NCI-H82 treated with DMSO at 0.1 percent for 48 hours (cell line): ENCODE data around the gene PCDHGA1.
"Not testable (repeated sequence)": the region's sequence is repeated elsewhere in the genome, so short reads cannot be mapped to it uniquely, and the experiment has no call there.

Experiments used
- DNase-seq: peaks from one replicate; lab custom pipeline; 2025; ENCODE audit not compliant: unreplicated experiment; lab: John Stamatoyannopoulos, UW

PCDHGA1 gene

GRCh38 chr5:141409598-141410306, 79.4 kb downstream of the PCDHGA1 start:
- no peak for DNase-seq

DNA sequence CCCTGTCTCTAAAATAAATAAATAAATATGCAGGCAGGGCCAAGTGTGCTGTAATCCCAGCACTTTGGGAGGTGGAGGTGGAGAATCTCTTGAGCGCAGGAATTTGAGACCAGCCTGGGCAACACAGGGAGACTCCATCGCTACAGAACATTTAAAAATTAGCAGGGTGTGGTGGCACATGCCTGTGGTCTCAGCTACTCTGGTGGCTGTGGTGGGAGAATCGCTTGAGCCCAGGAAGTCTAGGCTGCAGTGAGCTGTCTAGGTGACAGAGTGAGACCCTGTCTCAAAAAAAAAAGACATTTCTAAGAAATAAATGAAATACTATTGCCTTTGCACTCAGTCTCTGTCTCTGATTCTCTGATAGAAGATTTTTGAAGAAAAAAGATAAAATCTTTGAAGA, 81.3 kb downstream of the PCDHGA1 start:
- DNase-seq: no peak

- DNase-seq: no peak
These were observed 82.7 kb downstream of the PCDHGA1 start, which contains the start of gene PCDHGA10 for GRCh38 chr5:141412854-141413539. Gene PCDHGA10 (plus strand): TSS chr5:141412987. CDS start chr5:141413176, 189 bp downstream.

GRCh38 chr5:141413540-141414069, 83.3 kb downstream of the PCDHGA1 start:
- no peak for DNase-seq

- DNase-seq: not testable (repeated sequence)
These were observed 84.4 kb downstream of the PCDHGA1 start for GRCh38 chr5:141414548-141415274.

DNA sequence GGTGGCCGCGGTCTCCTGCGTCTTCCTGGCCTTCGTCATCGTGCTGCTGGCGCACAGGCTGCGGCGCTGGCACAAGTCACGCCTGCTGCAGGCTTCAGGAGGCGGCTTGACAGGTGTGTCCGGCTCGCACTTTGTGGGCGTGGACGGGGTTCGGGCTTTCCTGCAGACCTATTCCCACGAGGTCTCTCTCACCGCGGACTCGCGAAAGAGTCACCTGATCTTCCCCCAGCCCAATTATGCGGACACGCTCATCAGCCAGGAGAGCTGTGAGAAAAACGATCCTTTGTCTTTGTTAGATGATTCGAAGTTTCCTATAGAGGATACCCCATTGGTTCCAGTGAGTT, 84.9 kb downstream of the PCDHGA1 start:
- DNase-seq: not testable (repeated sequence)

GRCh38 chr5:141417494-141418172, 87.3 kb downstream of the PCDHGA1 start, which contains the start of gene PCDHGB7:
Gene PCDHGB7 (plus strand): TSS chr5:141417677. CDS start chr5:141417860, 183 bp downstream.
- not testable (repeated sequence) for DNase-seq

DNA sequence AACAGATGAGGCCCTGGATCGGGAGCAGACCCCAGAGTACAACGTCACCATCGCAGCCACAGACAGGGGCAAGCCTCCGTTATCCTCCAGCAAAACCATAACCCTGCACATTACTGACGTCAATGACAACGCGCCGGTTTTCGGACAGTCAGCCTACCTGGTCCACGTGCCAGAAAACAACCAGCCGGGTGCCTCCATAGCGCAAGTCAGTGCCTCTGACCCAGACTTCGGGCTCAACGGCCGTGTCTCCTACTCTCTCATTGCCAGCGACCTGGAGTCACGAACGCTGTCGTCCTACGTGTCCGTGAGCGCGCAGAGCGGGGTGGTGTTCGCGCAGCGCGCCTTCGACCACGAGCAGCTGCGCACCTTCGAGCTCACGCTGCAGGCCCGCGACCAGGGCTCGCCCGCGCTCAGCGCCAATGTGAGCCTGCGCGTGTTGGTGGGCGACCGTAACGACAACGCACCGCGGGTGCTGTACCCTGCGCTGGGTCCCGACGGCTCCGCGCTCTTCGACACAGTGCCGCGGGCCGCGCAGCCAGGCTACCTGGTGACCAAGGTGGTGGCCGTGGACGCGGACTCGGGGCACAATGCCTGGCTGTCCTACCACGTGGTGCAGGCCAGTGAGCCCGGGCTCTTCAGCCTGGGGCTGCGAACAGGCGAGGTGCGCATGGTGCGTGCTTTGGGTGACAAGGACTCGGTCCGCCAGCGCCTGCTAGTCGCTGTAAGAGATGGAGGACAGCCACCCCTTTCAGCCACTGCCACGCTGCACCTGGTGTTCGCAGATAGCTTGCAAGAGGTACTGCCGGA, 89.0 kb downstream of the PCDHGA1 start:
- DNase-seq: no peak

DNA sequence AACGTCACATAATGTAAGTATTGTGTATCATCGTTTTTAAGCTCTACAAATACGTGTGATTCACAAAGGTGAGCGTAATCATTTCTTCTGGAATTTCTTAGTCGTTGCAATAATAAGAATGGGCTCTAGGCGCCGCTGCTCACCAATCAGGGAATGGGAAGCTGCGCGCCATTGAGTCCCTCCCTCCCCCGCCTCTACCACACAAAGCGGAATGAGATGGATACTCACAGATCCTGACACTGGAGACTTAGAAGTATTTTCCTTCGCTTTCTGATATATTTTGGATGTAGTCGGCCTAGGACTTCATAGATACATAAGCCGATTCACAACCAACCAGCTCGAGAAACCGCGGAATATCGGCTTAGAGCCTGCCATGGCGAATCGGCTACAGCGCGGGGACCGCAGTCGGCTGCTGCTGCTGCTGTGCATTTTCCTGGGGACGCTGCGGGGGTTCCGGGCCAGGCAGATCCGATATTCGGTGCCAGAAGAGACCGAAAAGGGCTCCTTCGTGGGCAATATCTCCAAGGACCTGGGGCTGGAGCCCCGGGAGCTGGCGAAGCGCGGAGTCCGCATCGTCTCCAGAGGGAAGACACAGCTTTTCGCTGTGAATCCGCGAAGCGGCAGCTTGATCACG, 90.7 kb downstream of the PCDHGA1 start, which contains the start of gene PCDHGA11:
PCDHGA11 (plus strand) TSS at position 197 of the 634 bp plus-strand sequence; CDS start at position 374, 177 bp downstream.
- DNase-seq: no peak

DNA sequence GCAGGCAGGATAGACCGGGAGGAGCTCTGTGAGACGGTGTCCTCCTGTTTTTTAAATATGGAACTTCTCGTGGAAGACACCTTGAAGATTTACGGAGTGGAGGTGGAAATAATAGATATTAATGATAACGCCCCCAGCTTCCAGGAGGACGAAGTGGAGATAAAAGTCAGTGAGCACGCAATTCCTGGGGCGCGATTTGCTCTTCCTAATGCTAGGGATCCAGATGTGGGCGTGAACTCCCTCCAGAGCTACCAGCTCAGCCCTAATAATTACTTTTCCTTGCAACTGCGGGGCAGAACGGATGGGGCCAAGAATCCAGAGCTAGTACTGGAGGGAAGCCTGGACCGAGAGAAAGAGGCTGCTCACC, 91.2 kb downstream of the PCDHGA1 start:
- no peak for DNase-seq

DNA sequence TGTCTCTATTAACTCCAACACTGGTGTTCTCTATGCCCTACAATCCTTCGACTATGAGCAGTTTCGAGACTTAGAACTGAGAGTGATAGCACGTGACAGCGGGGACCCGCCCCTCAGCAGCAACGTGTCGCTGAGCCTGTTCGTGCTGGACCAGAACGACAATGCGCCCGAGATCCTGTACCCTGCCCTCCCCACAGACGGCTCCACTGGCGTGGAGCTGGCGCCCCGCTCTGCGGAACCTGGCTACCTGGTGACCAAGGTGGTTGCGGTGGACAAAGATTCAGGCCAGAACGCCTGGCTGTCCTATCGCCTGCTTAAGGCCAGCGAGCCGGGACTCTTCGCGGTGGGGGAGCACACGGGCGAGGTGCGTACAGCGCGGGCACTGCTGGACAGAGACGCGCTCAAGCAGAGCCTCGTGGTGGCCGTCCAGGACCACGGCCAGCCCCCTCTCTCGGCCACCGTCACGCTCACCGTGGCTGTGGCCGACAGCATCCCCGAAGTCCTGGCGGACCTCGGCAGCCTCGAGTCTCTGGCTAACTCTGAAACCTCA, 92.5 kb downstream of the PCDHGA1 start:
- DNase-seq: no peak

DNA sequence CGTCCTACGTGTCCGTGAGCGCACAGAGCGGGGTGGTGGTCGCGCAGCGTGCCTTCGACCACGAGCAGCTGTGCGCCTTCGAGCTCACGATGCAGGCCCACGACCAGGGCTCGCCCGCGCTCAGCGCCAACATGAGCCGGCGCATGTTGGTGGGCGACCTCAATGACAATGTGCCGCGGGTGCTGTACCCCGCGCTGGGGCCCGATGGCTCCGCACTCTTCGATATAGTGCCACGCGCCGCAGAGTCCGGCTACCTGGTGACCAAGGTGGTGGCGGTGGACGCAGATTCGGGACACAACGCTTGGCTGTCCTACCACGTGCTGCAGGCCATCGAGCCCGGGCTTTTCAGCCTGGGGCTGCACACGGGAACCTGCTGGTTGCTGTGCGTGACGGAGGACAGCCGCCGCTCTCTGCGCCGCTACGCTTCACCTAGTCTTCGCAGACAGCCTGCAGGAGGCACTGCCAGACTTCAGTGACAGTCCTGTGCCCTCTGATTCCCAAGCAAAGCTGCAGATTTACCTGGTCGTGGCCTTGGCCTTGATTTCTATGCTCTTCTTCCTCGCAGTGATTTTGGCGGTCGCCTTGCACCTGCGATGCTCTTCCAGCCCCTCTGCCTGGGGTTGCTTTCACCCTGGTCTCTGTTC, 97.6 kb downstream of the PCDHGA1 start:
- DNase-seq: no peak

DNA sequence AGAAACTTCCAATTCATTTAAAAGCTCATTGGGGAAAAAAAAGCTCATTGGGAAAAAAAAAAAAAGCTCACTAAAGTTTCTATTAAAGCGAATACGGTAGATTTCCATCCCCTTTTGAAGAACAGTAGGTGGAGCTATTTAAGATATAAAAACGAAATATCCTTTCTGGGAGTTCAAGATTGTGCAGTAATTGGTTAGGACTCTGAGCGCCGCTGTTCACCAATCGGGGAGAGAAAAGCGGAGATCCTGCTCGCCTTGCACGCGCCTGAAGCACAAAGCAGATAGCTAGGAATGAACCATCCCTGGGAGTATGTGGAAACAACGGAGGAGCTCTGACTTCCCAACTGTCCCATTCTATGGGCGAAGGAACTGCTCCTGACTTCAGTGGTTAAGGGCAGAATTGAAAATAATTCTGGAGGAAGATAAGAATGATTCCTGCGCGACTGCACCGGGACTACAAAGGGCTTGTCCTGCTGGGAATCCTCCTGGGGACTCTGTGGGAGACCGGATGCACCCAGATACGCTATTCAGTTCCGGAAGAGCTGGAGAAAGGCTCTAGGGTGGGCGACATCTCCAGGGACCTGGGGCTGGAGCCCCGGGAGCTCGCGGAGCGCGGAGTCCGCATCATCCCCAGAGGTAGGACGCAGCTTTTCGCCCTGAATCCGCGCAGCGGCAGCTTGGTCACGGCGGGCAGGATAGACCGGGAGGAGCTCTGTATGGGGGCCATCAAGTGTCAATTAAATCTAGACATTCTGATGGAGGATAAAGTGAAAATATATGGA, 100.2 kb downstream of the PCDHGA1 start, which contains the start of gene PCDHGA12:
PCDHGA12 (plus strand) TSS at position 176 of the 782 bp plus-strand sequence; CDS start at position 429, 253 bp downstream.
- no peak for DNase-seq

DNA sequence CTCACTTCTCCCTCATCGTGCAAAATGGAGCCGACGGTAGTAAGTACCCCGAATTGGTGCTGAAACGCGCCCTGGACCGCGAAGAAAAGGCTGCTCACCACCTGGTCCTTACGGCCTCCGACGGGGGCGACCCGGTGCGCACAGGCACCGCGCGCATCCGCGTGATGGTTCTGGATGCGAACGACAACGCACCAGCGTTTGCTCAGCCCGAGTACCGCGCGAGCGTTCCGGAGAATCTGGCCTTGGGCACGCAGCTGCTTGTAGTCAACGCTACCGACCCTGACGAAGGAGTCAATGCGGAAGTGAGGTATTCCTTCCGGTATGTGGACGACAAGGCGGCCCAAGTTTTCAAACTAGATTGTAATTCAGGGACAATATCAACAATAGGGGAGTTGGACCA, 101.0 kb downstream of the PCDHGA1 start:
- no peak for DNase-seq

DNA sequence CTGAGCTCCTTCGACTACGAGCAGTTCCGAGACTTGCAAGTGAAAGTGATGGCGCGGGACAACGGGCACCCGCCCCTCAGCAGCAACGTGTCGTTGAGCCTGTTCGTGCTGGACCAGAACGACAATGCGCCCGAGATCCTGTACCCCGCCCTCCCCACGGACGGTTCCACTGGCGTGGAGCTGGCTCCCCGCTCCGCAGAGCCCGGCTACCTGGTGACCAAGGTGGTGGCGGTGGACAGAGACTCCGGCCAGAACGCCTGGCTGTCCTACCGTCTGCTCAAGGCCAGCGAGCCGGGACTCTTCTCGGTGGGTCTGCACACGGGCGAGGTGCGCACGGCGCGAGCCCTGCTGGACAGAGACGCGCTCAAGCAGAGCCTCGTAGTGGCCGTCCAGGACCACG, 102.0 kb downstream of the PCDHGA1 start:
- DNase-seq: not testable (repeated sequence)

GRCh38 chr5:141432726-141433125, 102.4 kb downstream of the PCDHGA1 start:
- not testable (repeated sequence) for DNase-seq

GRCh38 chr5:141434006-141434405, 103.7 kb downstream of the PCDHGA1 start:
- DNase-seq: no peak

DNA sequence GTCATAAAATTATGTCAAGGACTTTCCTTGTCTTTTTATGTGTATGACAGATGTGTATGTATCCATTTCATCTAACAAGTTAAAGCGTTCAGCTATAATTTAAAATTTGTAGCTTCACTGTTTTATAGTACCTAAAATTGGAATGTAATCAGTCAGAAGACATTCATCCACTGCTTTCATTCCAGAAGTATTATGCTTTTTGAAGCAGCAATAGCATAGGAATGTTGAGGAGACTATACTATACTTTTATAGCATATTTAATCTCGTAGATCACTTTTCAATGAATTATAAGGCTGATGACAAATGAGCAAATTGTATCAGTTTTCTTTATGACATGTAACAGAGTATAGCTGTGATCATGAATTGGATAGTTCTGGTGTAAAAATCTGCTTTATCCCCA, 106.9 kb downstream of the PCDHGA1 start:
- DNase-seq: no peak
